ENCODE results near the gene ARHGEF1. TPM values are rescaled to one million over a fixed set of nuclear protein-coding genes. Genes with fewer than 3 reads are reported as not detected.

Gene ARHGEF1
- total and polyA plus RNA-seq, 2 donors (not counting 1 experiment from before 2014, with no cell fraction given) = 21.6 to 23.9 TPM

DNA sequence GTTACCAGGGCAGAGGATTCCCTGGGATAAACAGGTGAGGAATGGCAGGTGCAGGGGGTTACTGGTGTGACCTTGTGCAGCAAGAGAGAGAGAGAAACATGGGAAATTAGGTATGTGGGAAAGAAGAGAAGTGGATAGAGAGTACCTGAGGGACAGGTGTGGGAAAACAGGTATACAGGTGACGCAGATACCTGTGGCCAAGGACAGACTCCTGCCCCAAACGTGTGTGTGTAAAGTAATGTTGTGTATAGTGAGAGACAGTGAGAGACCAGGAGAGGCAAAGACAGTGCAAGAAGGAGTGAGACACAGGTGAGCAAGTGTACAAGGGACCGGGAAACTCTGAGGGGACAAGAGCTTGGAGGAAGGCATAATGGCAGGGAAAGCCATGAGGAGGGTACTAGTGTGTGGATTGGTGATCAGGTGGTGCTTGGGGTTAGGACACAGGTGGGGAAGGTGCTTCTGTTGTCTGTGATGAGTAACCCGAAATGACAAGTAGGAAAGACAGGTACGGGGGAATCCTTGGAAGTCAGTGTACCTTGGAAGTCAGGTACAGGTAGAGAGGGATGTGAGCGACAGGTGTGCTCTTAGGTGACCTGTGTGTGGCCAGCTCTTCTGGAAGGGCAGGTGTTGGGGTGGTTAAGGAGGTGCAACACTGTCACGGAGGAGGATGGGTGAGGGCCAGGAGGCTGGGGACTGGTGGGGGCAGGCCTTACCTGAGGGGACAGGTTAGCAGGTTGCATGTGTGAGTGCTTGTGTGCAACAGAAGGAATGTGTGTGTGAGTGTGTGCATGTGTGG lies 42.4 kb downstream of the ARHGEF1 start:
- no peak overlapping the region for H3K4me3 ChIP-seq (replicated peaks in 1 of 4; ENCODE audit: control extremely low read depth in 1 of 4, insufficient read depth in 1 of 4, low read depth in 3 of 4, low read length in 4 of 4)
- TF ChIP-seq, protein P1, sequence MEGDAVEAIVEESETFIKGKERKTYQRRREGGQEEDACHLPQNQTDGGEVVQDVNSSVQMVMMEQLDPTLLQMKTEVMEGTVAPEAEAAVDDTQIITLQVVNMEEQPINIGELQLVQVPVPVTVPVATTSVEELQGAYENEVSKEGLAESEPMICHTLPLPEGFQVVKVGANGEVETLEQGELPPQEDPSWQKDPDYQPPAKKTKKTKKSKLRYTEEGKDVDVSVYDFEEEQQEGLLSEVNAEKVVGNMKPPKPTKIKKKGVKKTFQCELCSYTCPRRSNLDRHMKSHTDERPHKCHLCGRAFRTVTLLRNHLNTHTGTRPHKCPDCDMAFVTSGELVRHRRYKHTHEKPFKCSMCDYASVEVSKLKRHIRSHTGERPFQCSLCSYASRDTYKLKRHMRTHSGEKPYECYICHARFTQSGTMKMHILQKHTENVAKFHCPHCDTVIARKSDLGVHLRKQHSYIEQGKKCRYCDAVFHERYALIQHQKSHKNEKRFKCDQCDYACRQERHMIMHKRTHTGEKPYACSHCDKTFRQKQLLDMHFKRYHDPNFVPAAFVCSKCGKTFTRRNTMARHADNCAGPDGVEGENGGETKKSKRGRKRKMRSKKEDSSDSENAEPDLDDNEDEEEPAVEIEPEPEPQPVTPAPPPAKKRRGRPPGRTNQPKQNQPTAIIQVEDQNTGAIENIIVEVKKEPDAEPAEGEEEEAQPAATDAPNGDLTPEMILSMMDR (conservative IDR thresholded peaks at IDR 0.05 in 1 of 2, IDR thresholded peaks at IDR 0.05 in 1 of 2; ENCODE audit: low read depth in 1 of 2, low read length in 2 of 2) = no peak
- TF ChIP-seq EZH2 (IDR thresholded peaks at IDR 0.05; ENCODE audit: low read length, missing control alignments) = no peak
- no peak for DNase-seq (ENCODE audit: low read depth in 2 of 2)
- no peak overlapping the region for H3K4me2 ChIP-seq (ENCODE audit: extremely low read depth, insufficient read depth, low read length)
- no peaks in the 10 kb centered on the region for H3K4me1 ChIP-seq (ENCODE audit: control insufficient read depth, extremely low read depth, insufficient read depth, low read length)
- no peaks in the 10 kb centered on the region for H3K79me2 ChIP-seq (ENCODE audit: control insufficient read depth, insufficient read depth, low read length)
- H4K20me1 ChIP-seq (ENCODE audit: control insufficient read depth, extremely low read depth, insufficient read depth, low read length) = no peaks in the 10 kb centered on the region
- no peak overlapping the region for H3K9ac ChIP-seq (ENCODE audit: insufficient read depth, low read length)
- H2AFZ ChIP-seq (ENCODE audit: low read length) = no peak overlapping the region
- no peaks in the 10 kb centered on the region for H3K36me3 ChIP-seq (ENCODE audit: control insufficient read depth, insufficient read depth, low read length)
- H3K27me3 ChIP-seq (ENCODE audit: control insufficient read depth, insufficient read depth, low read length) = peaks cover 56% of the 10 kb centered on the region
- no peak overlapping the region for H3K27ac ChIP-seq (ENCODE audit: insufficient read depth, low read length)
- H3K9me3 ChIP-seq (ENCODE audit: control insufficient read depth, insufficient read depth, low read depth, low read length) = no peaks in the 10 kb centered on the region

DNA sequence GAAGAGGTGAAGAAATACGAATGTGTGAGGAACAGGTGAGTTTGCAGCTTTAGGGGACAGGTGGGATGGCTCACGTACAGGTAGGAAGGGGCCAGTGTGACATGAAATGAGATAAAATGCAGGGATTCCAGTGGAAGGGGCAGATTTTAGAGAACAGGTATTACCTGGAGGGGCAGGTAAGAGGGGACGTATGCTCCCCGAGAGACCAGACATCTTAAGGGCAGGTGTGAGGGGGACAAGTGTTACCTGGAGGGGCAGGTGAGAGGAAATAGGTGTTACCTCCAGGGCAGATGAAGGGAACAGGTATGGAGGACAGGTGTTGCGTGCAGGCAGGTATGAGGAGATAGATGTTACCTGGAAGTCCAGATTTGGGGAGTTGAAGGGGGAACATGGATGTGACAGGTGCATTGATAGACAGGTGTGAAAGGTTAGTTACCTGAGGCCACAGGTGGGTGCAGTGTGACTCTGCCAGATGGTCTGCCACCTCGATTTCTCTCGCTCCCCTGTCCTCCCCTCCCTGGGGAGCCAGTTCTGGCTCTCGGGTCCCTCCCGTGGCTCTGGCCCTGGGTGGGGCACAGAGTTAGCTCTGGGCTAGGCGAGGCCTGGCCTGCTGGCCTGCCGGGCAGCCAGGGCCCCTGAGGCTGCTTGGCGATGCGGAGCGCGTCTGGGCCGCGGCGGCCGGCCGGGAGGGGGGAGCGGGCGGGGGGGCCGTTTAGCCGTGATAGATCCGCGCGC lies 43.2 kb downstream of the ARHGEF1 start:
- DNase-seq (ENCODE audit: low read depth in 2 of 2) = no peak
- no peak overlapping the region for H3K9ac ChIP-seq (ENCODE audit: insufficient read depth, low read length)
- no peaks in the 10 kb centered on the region for H3K36me3 ChIP-seq (ENCODE audit: control insufficient read depth, insufficient read depth, low read length)
- no peak overlapping the region for H2AFZ ChIP-seq (ENCODE audit: low read length)
- no peaks in the 10 kb centered on the region for H4K20me1 ChIP-seq (ENCODE audit: control insufficient read depth, extremely low read depth, insufficient read depth, low read length)
- no peak overlapping the region for H3K4me2 ChIP-seq (ENCODE audit: extremely low read depth, insufficient read depth, low read length)
- H3K79me2 ChIP-seq (ENCODE audit: control insufficient read depth, insufficient read depth, low read length) = no peaks in the 10 kb centered on the region
- H3K9me3 ChIP-seq (ENCODE audit: control insufficient read depth, insufficient read depth, low read depth, low read length) = no peaks in the 10 kb centered on the region
- H3K4me3 ChIP-seq (replicated peaks in 1 of 4; ENCODE audit: control extremely low read depth in 1 of 4, insufficient read depth in 1 of 4, low read depth in 3 of 4, low read length in 4 of 4) = no peak overlapping the region
- no peaks in the 10 kb centered on the region for H3K4me1 ChIP-seq (ENCODE audit: control insufficient read depth, extremely low read depth, insufficient read depth, low read length)
- TF ChIP-seq, protein P1 (conservative IDR thresholded peaks at IDR 0.05 in 1 of 2, IDR thresholded peaks at IDR 0.05 in 1 of 2; ENCODE audit: low read depth in 1 of 2, low read length in 2 of 2) = no peak
- no peak for TF ChIP-seq EZH2 (IDR thresholded peaks at IDR 0.05; ENCODE audit: low read length, missing control alignments)
- H3K27ac ChIP-seq (ENCODE audit: insufficient read depth, low read length) = no peak overlapping the region
- peaks cover 63% of the 10 kb centered on the region for H3K27me3 ChIP-seq (ENCODE audit: control insufficient read depth, insufficient read depth, low read length)

DNA sequence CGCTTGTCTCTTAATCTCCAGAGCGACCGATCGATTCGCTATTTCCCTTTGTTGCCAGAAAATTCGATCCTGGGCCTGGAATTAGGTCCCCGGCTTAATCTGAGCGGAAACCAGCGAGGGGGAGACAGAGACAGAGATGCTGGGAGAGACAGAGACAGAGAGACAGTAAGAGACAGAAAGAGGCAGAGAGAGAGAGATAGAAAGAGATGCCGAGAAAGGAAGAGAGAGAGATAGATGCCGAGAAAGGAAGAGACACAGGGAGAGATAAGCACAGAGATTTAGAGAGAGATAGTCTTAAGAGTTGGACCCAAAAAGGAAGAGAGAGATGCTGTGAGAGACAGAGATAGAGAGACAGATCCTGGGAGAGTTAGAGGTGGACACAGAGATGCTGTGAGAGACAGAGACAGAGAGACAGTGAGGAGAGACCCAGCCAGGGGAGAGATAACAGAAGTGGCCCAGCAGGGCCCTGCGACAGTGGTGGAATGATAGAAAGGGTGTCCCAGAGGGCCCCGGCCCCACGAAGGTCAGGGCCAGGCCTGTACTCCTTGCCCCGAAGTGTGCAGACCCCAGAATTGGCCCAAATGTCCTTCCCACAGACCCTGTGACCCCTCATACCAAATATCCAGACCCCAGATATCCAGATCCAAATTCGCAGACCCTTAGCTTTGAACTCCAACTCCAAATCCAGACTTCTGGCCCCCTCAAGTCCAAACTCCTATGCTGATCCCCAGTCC lies 43.9 kb downstream of the ARHGEF1 start:
- H3K27ac ChIP-seq (ENCODE audit: insufficient read depth, low read length) = no peak overlapping the region
- H3K9me3 ChIP-seq (ENCODE audit: control insufficient read depth, insufficient read depth, low read depth, low read length) = no peaks in the 10 kb centered on the region
- no peak overlapping the region for H3K4me3 ChIP-seq (replicated peaks in 1 of 4; ENCODE audit: control extremely low read depth in 1 of 4, insufficient read depth in 1 of 4, low read depth in 3 of 4, low read length in 4 of 4)
- DNase-seq (ENCODE audit: low read depth in 2 of 2) = no peak
- peaks cover 65% of the 10 kb centered on the region for H3K27me3 ChIP-seq (ENCODE audit: control insufficient read depth, insufficient read depth, low read length)
- no peaks in the 10 kb centered on the region for H3K4me1 ChIP-seq (ENCODE audit: control insufficient read depth, extremely low read depth, insufficient read depth, low read length)
- H4K20me1 ChIP-seq (ENCODE audit: control insufficient read depth, extremely low read depth, insufficient read depth, low read length) = no peaks in the 10 kb centered on the region
- H3K79me2 ChIP-seq (ENCODE audit: control insufficient read depth, insufficient read depth, low read length) = no peaks in the 10 kb centered on the region
- H2AFZ ChIP-seq (ENCODE audit: low read length) = no peak overlapping the region
- no peaks in the 10 kb centered on the region for H3K36me3 ChIP-seq (ENCODE audit: control insufficient read depth, insufficient read depth, low read length)
- no peak overlapping the region for H3K9ac ChIP-seq (ENCODE audit: insufficient read depth, low read length)
- TF ChIP-seq EZH2 (IDR thresholded peaks at IDR 0.05; ENCODE audit: low read length, missing control alignments) = peak; percentile 75
- TF ChIP-seq, protein P1 (conservative IDR thresholded peaks at IDR 0.05 in 1 of 2, IDR thresholded peaks at IDR 0.05 in 1 of 2; ENCODE audit: low read depth in 1 of 2, low read length in 2 of 2) = no peak
- H3K4me2 ChIP-seq (ENCODE audit: extremely low read depth, insufficient read depth, low read length) = no peak overlapping the region
